ENCODE results near the gene MFAP3L.

- TF ChIP-seq ATF2 (tag by site-specific recombination; IDR thresholded peaks at IDR 0.05; ENCODE audit: low read depth) (no peak), ZNF580 (tag by site-specific recombination; IDR thresholded peaks at IDR 0.05) (no peak)
Observed at GRCh38 chr4:170038232-170038631, 12.0 kb upstream of the MFAP3L start.

Measured in HEK293 (cell line).